ENCODE data around the gene GPER1.

GPER1 gene

DNA sequence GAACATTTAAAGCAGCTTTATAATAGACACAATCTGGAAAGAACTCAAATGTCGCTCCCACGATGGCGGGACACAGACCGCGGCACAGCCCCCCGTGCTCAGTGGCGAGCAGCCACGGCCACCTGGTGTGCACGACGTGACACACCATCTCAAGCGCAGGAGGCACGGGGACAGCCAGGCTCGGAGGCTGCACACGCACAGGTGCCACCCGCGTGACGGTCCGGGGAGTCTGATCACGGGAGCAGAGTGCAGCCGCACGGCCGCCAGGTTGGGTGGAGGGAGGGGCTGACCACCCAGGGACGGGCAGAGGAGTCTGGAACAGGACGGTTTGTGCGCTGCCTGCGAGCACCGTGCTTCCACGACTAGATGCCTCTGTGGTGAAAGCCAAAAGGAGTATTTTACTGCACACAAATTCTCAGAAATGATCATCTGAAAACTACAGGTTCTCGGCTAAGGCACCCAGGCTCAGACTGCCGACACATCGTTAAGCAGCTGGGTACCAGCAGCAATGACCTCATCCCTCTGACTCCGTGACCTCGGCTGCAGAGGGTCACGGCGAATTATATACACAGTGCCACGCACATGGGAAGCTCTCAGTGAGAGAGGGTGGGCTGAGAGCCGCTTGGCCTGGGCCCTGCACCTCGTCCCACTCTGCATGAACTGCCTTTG is 7.5 kb upstream of the GPER1 start:
- H3K27me3 ChIP-seq (replicated peaks; ENCODE audit: control insufficient read depth, insufficient read depth, low read length, poor library complexity, severe bottlenecking), result no peaks in the 10 kb centered on the region
- H3K27ac ChIP-seq (ENCODE audit: insufficient read depth, low read length, poor library complexity, severe bottlenecking), result no peak overlapping the region
- no peaks in the 10 kb centered on the region for H3K9me3 ChIP-seq (ENCODE audit: control insufficient read depth, low read length)
- H3K4me3 ChIP-seq (ENCODE audit: insufficient read depth, low read depth, low read length, poor library complexity, severe bottlenecking), result no peak overlapping the region
- H3K4me1 ChIP-seq (ENCODE audit: control insufficient read depth, insufficient read depth, low read length, poor library complexity, severe bottlenecking), result no peaks in the 10 kb centered on the region
- DNase-seq, result no peak
- H3K36me3 ChIP-seq (ENCODE audit: control insufficient read depth, insufficient read depth, low read length), result no peaks in the 10 kb centered on the region

DNA sequence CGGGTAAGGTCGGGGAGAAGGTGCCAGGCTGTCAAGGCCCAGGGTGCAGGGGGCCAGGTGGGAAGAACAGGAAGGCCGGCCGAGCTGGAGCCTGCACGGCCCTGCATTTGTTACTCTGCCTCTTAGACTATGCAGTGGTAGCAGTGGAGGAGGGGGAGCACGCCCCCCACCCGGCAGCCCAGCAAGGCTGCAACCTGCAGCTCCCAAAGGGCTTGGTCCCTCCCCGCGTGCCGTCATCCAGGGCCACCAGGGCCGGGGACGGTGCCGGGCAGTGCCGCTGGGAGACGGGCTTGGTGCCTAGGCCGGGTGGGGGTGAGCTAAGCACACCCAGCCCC is 7.0 kb upstream of the GPER1 start:
- no peak for DNase-seq
- Histone ChIP-seq H3K9me3 (ENCODE audit: control insufficient read depth, low read length) (no peaks in the 10 kb centered on the region), H3K4me3 (ENCODE audit: insufficient read depth, low read depth, low read length, poor library complexity, severe bottlenecking) (no peak overlapping the region), H3K27ac (ENCODE audit: insufficient read depth, low read length, poor library complexity, severe bottlenecking) (no peak overlapping the region), H3K27me3 (replicated peaks; ENCODE audit: control insufficient read depth, insufficient read depth, low read length, poor library complexity, severe bottlenecking) (no peaks in the 10 kb centered on the region), H3K4me1 (ENCODE audit: control insufficient read depth, insufficient read depth, low read length, poor library complexity, severe bottlenecking) (no peaks in the 10 kb centered on the region), H3K36me3 (ENCODE audit: control insufficient read depth, insufficient read depth, low read length) (no peaks in the 10 kb centered on the region)

DNA sequence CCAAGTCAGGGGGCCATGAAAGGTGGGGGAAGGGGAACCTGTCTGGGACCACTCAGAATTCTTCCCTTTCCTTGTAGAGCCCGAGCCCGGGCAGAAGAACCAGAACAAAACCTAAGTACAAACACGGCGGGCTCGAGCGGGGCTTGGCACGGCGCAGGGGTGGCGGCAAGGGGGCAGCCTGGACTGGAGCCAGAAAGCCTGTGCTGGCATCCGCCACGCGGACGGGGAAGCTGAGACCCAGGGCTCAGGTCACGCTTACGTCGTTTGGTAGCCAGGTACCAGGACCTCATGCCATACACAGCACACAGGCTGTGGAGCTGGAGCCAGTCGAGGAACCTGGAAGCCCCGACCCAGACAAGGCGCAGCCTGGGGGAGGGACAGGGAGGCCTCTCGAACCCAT is 6.6 kb upstream of the GPER1 start:
- H3K27me3 ChIP-seq (replicated peaks; ENCODE audit: control insufficient read depth, insufficient read depth, low read length, poor library complexity, severe bottlenecking), result no peaks in the 10 kb centered on the region
- H3K27ac ChIP-seq (ENCODE audit: insufficient read depth, low read length, poor library complexity, severe bottlenecking), result no peak overlapping the region
- no peak for DNase-seq
- no peaks in the 10 kb centered on the region for H3K4me1 ChIP-seq (ENCODE audit: control insufficient read depth, insufficient read depth, low read length, poor library complexity, severe bottlenecking)
- no peaks in the 10 kb centered on the region for H3K9me3 ChIP-seq (ENCODE audit: control insufficient read depth, low read length)
- H3K4me3 ChIP-seq (ENCODE audit: insufficient read depth, low read depth, low read length, poor library complexity, severe bottlenecking), result no peak overlapping the region
- H3K36me3 ChIP-seq (ENCODE audit: control insufficient read depth, insufficient read depth, low read length), result no peaks in the 10 kb centered on the region

DNA sequence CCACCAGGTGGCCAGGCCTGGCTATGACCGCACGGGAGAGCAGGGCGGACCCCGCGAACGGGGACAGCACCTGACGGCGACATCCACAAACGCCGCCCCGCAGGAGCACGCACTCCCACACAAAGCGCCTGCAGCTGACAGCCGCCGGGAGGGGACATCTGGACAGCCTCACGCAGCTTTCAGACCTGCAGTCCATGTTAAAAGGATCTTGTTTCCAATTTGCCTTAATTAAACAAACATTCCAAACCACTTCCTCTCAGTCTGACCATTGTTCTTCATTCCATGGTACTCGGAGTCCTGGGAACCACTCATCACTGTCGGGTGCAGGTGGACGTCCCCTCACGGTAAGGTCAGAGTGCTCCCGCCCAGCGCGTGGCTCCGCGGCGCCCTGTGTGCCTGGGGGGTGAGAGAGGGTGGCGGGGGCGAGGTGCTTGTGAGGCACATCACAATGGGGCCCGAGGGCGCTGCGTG is 5.9 kb upstream of the GPER1 start:
- no peak for DNase-seq
- H3K36me3 ChIP-seq (ENCODE audit: control insufficient read depth, insufficient read depth, low read length), result no peaks in the 10 kb centered on the region
- H3K4me3 ChIP-seq (ENCODE audit: insufficient read depth, low read depth, low read length, poor library complexity, severe bottlenecking), result no peak overlapping the region
- peaks cover 6% of the 10 kb centered on the region for H3K4me1 ChIP-seq (ENCODE audit: control insufficient read depth, insufficient read depth, low read length, poor library complexity, severe bottlenecking)
- H3K9me3 ChIP-seq (ENCODE audit: control insufficient read depth, low read length), result no peaks in the 10 kb centered on the region
- H3K27me3 ChIP-seq (replicated peaks; ENCODE audit: control insufficient read depth, insufficient read depth, low read length, poor library complexity, severe bottlenecking), result no peaks in the 10 kb centered on the region
- H3K27ac ChIP-seq (ENCODE audit: insufficient read depth, low read length, poor library complexity, severe bottlenecking), result no peak overlapping the region

DNA sequence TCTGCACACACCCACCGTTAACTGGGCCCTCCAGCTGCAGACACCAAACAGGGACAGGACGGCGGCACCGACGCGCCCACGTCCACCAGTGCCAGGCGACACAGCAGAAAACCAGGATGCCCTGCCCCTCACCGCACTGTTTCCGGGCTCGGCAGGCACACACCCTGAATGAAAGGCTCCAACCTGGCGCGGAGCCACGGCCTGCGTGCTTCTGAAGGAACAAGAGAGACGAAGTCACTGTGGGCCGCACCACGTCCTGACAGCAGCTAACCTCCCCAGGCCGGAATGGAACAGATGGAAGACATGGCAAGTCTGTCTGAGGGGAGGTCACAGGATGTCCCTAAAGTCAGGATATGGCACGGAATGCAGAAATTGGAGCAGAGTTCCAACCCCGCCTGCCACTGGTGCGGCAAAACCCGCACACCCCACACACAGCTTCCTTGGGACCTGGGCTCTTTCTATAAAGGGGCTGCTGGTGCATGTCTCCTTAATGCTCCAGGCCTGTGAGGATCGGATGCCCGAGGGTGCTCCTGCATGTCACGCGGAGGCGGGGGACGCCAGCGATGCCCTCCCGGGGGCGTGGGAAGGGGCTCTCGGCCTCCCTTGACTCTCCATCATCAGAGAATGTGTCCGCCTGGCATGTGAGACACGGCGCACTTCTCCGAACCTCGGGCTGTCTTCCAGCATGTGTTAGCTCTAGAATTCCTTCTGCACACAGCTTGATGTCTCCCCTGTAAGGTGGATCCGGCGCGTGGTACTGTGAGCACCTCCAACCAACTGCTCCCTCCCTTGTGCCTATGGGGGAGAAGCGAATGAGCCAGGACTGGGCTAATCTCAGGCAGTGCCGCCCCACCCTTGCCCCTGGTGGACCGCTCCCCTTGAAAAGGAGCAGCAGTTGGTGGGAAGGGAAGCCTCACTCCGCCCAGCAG is 3.9 kb upstream of the GPER1 start:
- no peak for DNase-seq
- Histone ChIP-seq H3K4me1 (ENCODE audit: control insufficient read depth, insufficient read depth, low read length, poor library complexity, severe bottlenecking) (peaks cover 9% of the 10 kb centered on the region), H3K9me3 (ENCODE audit: control insufficient read depth, low read length) (no peaks in the 10 kb centered on the region), H3K27me3 (replicated peaks; ENCODE audit: control insufficient read depth, insufficient read depth, low read length, poor library complexity, severe bottlenecking) (no peaks in the 10 kb centered on the region), H3K27ac (ENCODE audit: insufficient read depth, low read length, poor library complexity, severe bottlenecking) (no peak overlapping the region), H3K4me3 (ENCODE audit: insufficient read depth, low read depth, low read length, poor library complexity, severe bottlenecking) (no peak overlapping the region), H3K36me3 (ENCODE audit: control insufficient read depth, insufficient read depth, low read length) (no peaks in the 10 kb centered on the region)

DNA sequence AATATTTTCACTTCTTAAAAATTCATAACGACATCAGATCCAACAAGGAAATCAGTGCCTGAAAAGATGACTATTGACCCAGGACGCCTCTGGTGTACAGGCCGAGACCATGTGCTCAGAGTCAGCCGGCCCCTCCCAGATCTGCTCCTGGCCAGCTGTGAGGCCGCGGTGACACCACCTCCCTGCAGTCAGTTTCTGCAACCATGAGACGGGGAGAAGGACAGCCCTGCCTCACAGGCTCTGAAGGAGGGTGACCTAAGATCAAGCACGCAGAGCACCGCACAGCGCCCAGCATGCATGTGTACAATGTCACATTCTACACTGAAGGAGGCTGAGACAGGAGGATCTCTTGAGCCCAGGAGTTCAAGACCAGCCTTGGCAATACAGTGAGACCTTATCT is 2.6 kb upstream of the GPER1 start:
- DNase-seq, result no peak
- Histone ChIP-seq H3K27me3 (replicated peaks; ENCODE audit: control insufficient read depth, insufficient read depth, low read length, poor library complexity, severe bottlenecking) (no peaks in the 10 kb centered on the region), H3K4me3 (ENCODE audit: insufficient read depth, low read depth, low read length, poor library complexity, severe bottlenecking) (no peak overlapping the region), H3K4me1 (ENCODE audit: control insufficient read depth, insufficient read depth, low read length, poor library complexity, severe bottlenecking) (peaks cover 9% of the 10 kb centered on the region), H3K27ac (ENCODE audit: insufficient read depth, low read length, poor library complexity, severe bottlenecking) (no peak overlapping the region), H3K36me3 (ENCODE audit: control insufficient read depth, insufficient read depth, low read length) (no peaks in the 10 kb centered on the region), H3K9me3 (ENCODE audit: control insufficient read depth, low read length) (no peaks in the 10 kb centered on the region)

DNA sequence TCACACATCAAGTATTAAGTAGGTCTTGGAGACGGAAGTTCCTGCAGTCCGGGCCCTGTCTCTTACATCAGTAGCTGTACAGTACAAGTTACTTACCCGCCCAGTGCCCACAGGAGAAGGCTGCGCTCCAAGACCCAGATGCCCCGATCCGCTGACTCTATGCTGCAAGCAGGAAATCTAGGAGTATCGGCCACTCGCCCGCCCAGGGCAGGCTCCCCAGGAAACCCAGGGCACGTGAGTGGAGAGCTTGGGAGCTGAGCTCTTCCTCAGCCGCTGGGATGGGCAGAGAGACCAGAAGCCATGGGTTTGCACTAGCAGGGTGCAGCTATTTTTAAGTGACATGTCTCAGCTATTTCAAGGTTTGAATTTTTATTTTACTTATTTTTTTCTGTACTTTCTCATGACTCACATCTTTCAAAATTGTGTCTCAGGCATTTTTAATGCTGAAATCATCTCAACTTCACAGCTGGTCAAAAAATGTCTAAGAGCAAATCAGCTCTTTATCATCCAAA is 1.9 kb upstream of the GPER1 start:
- no peak for DNase-seq
- Histone ChIP-seq H3K9me3 (ENCODE audit: control insufficient read depth, low read length) (no peaks in the 10 kb centered on the region), H3K4me1 (ENCODE audit: control insufficient read depth, insufficient read depth, low read length, poor library complexity, severe bottlenecking) (peaks cover 9% of the 10 kb centered on the region), H3K36me3 (ENCODE audit: control insufficient read depth, insufficient read depth, low read length) (no peaks in the 10 kb centered on the region), H3K27me3 (replicated peaks; ENCODE audit: control insufficient read depth, insufficient read depth, low read length, poor library complexity, severe bottlenecking) (no peaks in the 10 kb centered on the region), H3K4me3 (ENCODE audit: insufficient read depth, low read depth, low read length, poor library complexity, severe bottlenecking) (no peak overlapping the region), H3K27ac (ENCODE audit: insufficient read depth, low read length, poor library complexity, severe bottlenecking) (no peak overlapping the region)

DNA sequence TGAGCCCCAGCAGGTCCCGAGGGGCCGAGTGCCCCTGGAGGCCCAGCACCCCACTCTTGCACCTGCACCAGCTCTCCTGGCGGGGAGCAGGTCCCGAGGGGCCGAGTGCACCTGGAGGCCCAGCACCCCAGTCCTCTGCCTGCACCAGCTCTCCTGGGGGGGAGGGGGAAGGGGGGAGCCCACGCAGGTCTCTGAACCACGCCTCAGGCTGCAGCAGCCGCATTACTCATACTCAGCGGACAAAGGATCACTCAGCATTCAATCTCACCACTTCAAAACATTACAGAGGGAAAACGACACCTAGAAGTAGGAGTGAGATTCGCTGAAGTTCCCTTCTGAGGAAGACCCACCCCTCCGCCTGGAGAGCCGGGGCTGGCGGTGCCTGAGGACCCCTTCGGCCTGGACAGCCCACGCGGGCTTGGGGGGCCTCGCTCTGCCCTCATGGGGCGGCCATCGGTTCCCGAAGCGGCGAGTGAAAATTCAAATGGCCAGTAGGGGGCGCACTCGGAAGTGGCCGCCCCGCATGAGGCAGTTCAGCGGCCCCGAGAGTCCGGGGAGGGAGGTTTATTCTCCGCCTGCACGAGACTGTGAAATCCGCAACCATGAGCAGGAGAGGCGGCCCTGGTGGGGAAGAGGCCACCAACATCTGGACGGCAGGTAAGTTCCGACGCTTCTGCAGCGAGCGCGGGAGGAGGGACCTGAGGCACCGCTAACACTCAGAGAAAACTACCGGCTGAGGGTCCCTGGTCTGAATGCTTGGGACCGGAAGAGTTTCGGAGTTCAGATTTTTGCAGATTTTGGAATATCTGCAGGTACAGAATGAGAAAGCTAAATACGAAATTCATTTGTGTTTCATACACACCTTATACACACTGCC is 1.1 kb upstream of the GPER1 start:
- no peaks in the 10 kb centered on the region for H3K27me3 ChIP-seq (replicated peaks; ENCODE audit: control insufficient read depth, insufficient read depth, low read length, poor library complexity, severe bottlenecking)
- no peaks in the 10 kb centered on the region for H3K36me3 ChIP-seq (ENCODE audit: control insufficient read depth, insufficient read depth, low read length)
- H3K9me3 ChIP-seq (ENCODE audit: control insufficient read depth, low read length), result no peaks in the 10 kb centered on the region
- no peak overlapping the region for H3K27ac ChIP-seq (ENCODE audit: insufficient read depth, low read length, poor library complexity, severe bottlenecking)
- peaks cover 9% of the 10 kb centered on the region for H3K4me1 ChIP-seq (ENCODE audit: control insufficient read depth, insufficient read depth, low read length, poor library complexity, severe bottlenecking)
- peak overlapping the region; percentile 8 for H3K4me3 ChIP-seq (ENCODE audit: insufficient read depth, low read depth, low read length, poor library complexity, severe bottlenecking)
- peak; percentile 29 to 55 (median 40) for DNase-seq

DNA sequence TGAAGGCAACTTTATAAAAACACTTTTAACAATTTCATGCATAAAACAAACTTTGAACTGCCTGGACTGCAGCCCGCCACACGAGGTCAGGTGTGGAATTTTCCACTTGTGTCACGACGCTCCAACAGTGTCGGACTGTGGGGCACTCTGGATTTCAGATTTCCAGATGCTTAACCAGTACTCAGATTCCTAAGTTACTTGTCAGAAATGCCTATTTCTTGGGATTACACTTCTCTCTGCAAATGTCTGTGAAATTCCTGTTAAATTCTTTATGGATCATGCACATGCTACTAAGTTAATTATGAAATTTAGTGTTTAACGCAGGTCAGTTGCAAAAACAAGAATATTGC is 473 bp upstream of the GPER1 start:
- peaks cover 9% of the 10 kb centered on the region for H3K4me1 ChIP-seq (ENCODE audit: control insufficient read depth, insufficient read depth, low read length, poor library complexity, severe bottlenecking)
- H3K27ac ChIP-seq (ENCODE audit: insufficient read depth, low read length, poor library complexity, severe bottlenecking), result no peak overlapping the region
- H3K4me3 ChIP-seq (ENCODE audit: insufficient read depth, low read depth, low read length, poor library complexity, severe bottlenecking), result no peak overlapping the region
- no peak for DNase-seq
- no peaks in the 10 kb centered on the region for H3K36me3 ChIP-seq (ENCODE audit: control insufficient read depth, insufficient read depth, low read length)
- H3K27me3 ChIP-seq (replicated peaks; ENCODE audit: control insufficient read depth, insufficient read depth, low read length, poor library complexity, severe bottlenecking), result no peaks in the 10 kb centered on the region
- H3K9me3 ChIP-seq (ENCODE audit: control insufficient read depth, low read length), result no peaks in the 10 kb centered on the region
